GM21367 (cell line): ENCODE results near the gene PASK.

Experiments used
- ATAC-seq: cut with Tn5 transposase; IDR thresholded peaks from one replicate; pipeline ENCODE4 v1.9.1; 2021; ENCODE audit not compliant: unreplicated experiment

Gene PASK

DNA sequence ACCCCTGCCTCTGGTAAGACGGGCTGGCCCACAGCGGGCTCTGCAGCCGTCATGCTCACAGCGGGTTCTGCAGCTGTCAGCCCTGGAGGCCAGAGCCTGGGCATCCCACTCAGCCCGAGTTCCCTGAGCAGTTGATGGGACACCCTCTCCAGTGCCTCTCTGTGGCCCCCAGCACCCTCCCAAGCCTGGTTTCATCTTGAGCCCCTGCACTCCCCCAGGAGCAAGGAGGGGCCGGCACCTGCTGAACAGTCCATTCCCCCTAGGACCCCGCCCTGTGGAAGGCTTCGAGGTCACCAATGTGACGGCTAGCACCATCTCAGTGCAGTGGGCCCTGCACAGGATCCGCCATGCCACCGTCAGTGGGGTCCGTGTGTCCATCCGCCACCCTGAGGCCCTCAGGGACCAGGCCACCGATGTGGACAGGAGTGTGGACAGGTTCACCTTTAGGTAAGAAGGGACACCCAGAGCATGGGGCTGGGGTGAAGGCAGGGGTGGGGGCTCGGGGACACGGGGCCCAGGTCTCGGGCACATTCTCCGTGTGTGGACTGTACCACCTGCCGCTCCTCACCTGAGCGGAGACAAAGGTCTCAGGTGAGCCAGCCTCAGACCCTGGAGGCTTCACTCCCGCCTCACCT lies 81.7 kb downstream of the PASK start:
- ATAC-seq: no peak

DNA sequence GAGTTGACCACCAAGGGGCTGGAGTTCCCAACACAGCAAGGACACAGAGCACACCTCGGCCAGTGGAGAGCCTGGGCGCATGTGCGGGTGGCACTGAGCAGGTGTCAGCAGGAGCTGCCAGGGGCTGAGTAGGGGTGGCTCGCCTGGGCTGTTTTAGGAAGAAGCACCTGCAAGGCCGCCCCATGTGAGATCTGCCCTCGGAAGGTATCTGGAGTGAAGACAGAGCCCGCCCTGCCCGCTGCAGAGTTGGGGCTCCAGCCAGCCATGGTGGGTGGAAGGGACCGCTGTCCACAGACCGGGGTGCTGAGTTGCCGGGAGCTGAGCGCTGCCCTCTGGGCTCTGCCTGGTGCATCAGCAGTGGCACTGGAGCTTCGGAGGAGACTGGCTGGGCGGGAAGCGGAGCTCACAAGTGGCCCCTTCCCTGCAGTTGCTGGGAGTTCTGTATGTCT lies 82.4 kb downstream of the PASK start:
- no peak for ATAC-seq

DNA sequence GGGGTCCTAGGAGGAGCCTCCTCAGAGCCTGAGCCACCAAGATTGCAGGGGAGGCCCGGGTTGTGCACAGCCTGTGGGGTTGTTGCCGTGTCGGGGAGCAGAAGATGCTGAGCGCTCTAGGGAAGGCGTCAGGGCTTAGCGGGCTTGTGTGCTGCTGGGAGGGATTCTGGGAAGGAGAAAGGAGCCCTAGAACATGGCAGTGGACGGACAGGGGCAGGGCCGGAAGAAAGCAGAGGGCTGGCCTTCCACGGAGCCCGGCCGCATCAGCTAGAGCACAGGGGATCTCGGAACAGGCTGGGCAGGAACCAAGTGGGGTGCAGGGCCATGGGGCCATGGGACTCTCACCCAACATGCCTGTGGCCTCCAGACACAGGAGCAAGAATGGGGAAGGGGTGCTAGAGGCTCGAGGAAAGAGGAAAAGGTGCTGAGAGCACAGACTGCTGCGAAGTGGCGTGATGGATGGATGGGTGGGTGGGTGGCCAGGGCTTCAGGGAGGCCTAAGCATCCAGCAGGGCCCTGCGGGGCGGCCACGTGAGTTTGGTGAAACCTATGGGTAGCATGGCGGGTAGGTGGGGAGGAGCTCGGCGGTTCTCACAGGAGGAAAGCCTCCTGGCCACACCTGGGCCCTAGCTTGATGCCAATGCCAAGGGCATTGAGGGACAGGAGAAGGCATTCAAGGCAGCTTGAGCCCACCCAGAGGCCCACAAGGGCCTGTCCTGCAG lies 82.9 kb downstream of the PASK start:
- ATAC-seq: no peak

DNA sequence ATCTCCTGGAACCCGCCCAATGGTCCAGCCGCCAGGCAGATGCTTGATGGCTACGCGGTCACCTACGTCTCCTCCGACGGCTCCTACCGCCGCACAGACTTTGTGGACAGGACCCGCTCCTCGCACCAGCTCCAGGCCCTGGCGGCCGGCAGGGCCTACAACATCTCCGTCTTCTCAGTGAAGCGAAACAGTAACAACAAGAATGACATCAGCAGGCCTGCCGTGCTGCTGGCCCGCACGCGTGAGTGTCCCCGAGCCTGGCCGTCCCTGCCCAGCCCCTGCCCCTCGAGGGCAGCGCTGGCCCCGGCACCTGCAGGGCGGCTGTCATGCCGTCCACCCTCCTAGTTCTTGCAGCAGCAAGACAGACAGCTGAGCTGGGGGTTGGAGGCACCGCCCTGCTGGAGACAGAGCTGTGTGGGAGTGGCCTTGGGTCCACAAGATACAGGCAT lies 83.9 kb downstream of the PASK start:
- no peak for ATAC-seq

DNA sequence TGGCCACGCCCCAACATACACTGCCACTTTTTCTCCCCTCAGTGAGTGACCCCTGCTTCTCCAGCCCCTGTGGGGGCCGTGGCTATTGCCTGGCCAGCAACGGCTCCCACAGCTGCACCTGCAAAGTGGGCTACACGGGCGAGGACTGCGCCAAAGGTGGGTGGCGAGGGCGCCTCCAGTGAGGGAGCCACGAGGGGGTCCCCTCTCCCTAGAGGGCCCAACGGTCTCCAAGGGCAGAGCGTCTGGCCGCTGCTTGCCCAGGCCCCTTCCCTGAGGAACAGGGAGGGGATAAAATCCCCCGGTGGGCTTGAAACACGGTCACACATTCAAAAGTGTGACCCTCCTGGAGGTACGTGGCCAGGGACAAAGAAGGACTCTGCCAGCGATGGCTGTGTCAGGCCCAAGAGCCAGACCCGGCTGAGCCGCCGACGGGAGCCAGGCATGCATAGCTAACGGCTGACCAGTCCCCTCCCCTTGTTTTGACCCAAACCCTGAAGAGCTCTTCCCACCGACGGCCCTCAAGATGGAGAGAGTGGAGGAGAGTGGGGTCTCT lies 84.4 kb downstream of the PASK start:
- ATAC-seq: no peak

DNA sequence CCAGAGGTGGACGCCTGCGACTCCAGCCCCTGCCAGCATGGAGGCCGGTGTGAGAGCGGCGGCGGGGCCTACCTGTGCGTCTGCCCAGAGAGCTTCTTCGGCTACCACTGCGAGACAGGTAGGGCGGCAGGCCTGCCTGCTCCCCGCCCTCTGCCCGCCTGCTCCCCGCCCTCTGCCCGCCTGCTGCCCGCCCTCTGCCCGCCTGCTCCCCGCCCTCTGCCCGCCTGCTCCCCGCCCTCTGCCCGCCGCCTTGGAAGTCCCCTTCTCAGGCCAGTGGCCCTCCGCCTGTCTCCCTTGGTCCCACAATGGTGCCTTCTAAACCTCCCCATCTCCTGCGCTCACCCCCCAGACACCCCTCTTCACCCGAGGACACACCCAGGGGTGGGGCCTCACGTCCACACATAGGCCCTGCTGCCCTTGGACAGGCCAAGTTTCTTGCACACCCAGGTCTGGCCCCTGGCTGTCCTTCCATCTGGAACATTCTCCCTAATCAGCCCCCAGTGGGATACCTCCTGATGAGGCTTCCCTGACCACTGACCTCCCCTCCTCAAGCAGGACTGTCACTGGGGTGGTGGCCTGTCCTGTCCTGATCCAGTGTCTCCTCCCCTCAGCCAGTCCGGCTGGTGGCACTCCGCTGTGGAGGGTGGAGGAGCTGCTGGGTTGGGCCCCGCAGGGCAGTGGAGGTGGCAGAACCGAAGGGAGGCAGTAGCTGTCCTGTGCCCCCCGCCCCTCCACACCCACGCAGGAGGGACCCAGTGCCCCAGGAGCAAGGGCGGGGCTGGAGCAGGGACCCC lies 85.1 kb downstream of the PASK start:
- no peak for ATAC-seq

- ATAC-seq: no peak
Observed at GRCh38 chr2:241063587-241063986, 85.7 kb downstream of the PASK start.

GRCh38 chr2:241063093-241063551 lies 86.2 kb downstream of the PASK start:
- no peak for ATAC-seq

GRCh38 chr2:241062389-241063092 lies 86.7 kb downstream of the PASK start:
- no peak for ATAC-seq

DNA sequence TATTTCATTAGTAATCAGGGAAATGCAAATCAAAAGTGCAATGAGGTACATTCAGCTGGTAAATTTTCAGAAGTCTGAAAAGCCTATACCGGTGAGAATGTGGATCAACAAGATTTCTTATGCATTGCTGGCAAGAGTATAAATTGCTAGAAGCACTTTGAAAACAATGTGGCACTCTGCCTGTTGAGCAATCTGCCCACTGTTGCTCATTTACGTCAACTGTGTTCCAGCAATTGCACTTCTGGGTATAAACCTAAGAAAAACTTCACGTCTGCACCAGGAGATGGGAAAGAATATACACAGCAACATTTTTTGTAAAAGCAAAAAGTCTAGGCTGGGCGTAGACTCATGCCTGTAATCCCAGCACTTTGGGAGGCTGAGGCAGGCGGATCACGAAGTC lies 88.0 kb downstream of the PASK start:
- no peak for ATAC-seq
